Spleen (tissue), 11 donors: ENCODE data around the gene NOTCH3. TPM values are rescaled to one million over a fixed set of nuclear protein-coding genes. Genes with fewer than 3 reads are reported as not detected.

Experiments
- DNase-seq: peaks from one replicate; pipeline ENCODE4 v3.0.0-alpha.2; 2020
- H3K27ac ChIP-seq, 8 donors: fragments of 200-600 bp; sonication (generic) in 7 of 8; 1 replicate in 4 of 8; 2 replicates in 4 of 8; pipeline versions ENCODE4 v1.5.0 to v1.8.0; 2016 to 2021; ENCODE audit warnings: inconsistent platforms in 4 of 8, mild to moderate bottlenecking in 4 of 8, moderate library complexity in 1 of 8
- H3K27me3 ChIP-seq, 7 donors: fragments of 200-600 bp; sonication (generic) in 6 of 7; replicated peaks in 1 of 7; 1 replicate in 4 of 7; 2 replicates in 3 of 7; pipeline versions ENCODE4 v1.5.0 to v1.8.0; 2016 to 2021; ENCODE audit warnings: inconsistent platforms in 3 of 7, mild to moderate bottlenecking in 1 of 7
- H3K36me3 ChIP-seq, 6 donors: fragments of 200-600 bp; sonication (generic) in 5 of 6; 1 replicate in 4 of 6; 2 replicates in 2 of 6; pipeline versions ENCODE4 v1.5.0 to v1.8.0; 2016 to 2021; ENCODE audit warnings: inconsistent platforms in 2 of 6
- H3K4me1 ChIP-seq, 6 donors: fragments of 200-600 bp; sonication (generic) in 5 of 6; 1 replicate in 3 of 6; 2 replicates in 3 of 6; pipeline versions ENCODE4 v1.5.0 to v1.8.0; 2016 to 2021; ENCODE audit warnings: inconsistent platforms in 3 of 6
- H3K4me3 ChIP-seq, 8 donors: fragments of 200-600 bp; sonication (generic) in 7 of 8; 1 replicate in 4 of 8; 2 replicates in 4 of 8; pipeline versions ENCODE4 v1.5.0 to v1.8.0; 2016 to 2021; ENCODE audit warnings: inconsistent platforms in 4 of 8, mild to moderate bottlenecking in 4 of 8, moderate library complexity in 2 of 8
- H3K9me3 ChIP-seq, 8 donors: fragments of 200-600 bp; sonication (generic) in 7 of 8; 1 replicate in 4 of 8; 2 replicates in 4 of 8; pipeline versions ENCODE4 v1.5.0 to v1.8.0; 2016 to 2021; ENCODE audit warnings: inconsistent platforms in 4 of 8
- POLR2A ChIP-seq, 3 donors: fragments of 450-650 bp; IDR thresholded peaks; one replicate each; pipeline ENCODE4 v1.5.1; 2017; ENCODE audit warnings: antibody characterized with exemption in 3 of 3, mild to moderate bottlenecking in 1 of 3
- POLR2AphosphoS5 ChIP-seq, 3 donors: sonication (generic); formaldehyde crosslinking; IDR thresholded peaks; one replicate each; pipeline ENCODE4 v1.5.1; 2017; ENCODE audit warnings: antibody characterized with exemption in 3 of 3
- WGBS, 5 donors: extraction: QIAGEN DNeasy Blood & Tissue Kit in 3 of 5; methylation state at CpG; one replicate each; pipeline versions ENCODE4 v1.1.5 to v1.1.7; 2013 to 2018; 5-methylcytosine and 5-hydroxymethylcytosine counted together
- intact Hi-C: fragments of 100-400 bp; cut with DNase I; formaldehyde crosslinking; loops from one replicate; pipeline ENCODE4 v1.15.0; 2023; ENCODE audit warnings: low total_unique reads
- polyA plus RNA-seq, 3 donors: library from polyadenylated mRNA; stranded (reverse); fragments of 200-250 nt; gene quantifications; one replicate each; pipeline ENCODE4 v1.2.1, GENCODE V29; 2013
- total RNA-seq, 7 donors: library from RNA; depleted of rRNA in 3 of 7; stranded (reverse); fragments of >200 nt in 3 of 7; fragmentation: NEBNext Ultra II Directional in 4 of 7; extraction: Animal tissue kit (Norgen Biotek cat#: 25700) in 4 of 7; gene quantifications; one replicate each; pipeline versions ENCODE4 v1.1.0 to v1.2.1, GENCODE V29; 2016 to 2021
- TF ChIP-seq, protein P1 (sequence below), 11 experiments: fragments of 200-600 bp in 7 of 11; fragments of 450-650 bp in 4 of 11; sonication (generic) in 4 of 11; IDR thresholded peaks in 8 of 11; conservative IDR thresholded peaks in 3 of 11; 1 replicate in 7 of 11; 2 replicates in 4 of 11; pipeline versions ENCODE4 v1.4.0 to v1.8.0; 2016 to 2021; ENCODE audit warnings: antibody characterized with exemption in 11 of 11, inconsistent platforms in 4 of 11, mild to moderate bottlenecking in 1 of 11
- donor health status: healthy with polysubstance abuse.
- donor health status: DM: no; HTN: no; CAD: no; lungs with moderate emphysema.
- donor health status: DM: no; HTN: no; CAD: no.
- donor health status: Bipolar disorder and iron deficiency.
- donor health status: healthy.
- donor health status: DM: no; HTN: no; CAD: no.
- donor health status: DM: yes; HTN: yes; CAD: no.

The NOTCH3 gene
- total and polyA plus RNA-seq, 10 donors = 1.4 to 94.9 (median 58.2) TPM

DNA sequence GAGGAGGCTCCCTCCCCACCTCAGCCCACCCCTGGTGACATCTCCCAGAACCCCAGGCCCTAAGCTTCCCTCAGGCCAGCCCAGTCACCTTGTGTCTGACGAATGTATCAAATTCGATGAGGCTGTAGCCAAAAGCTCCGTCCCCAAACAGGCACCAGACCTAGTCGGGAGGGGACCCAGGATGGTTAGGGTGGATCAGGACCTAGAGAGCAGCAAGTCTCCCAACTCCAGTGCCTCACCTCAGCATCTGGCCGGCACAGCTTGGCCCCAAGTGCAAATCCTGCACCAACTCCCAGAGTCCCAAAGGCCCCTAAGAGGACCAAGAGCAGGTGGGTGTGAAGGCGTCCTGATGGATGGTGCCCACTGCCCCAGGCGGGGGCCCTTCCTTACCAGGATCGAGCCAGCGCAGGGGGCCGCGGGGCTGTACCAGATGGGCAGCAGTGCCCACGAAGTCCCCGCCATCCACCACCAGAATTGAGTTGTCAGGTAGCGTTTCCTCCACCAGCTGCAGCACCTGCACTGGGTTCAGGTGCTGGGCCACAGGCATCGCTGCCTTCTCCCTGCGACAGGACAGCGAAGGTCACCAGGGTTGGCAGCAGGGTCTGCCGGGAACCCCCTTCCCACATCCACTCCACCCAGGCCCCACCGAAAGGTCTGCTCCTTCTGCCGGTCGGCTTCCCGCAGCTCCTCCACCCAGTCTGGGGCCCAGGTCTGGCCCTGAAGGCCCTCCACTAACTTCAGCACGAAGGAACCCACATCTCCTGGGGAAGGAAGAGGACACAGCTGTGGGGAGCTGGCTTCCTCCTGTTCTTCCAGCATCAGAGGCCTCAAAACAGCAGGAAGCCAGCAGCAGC lies 84.8 kb downstream of the NOTCH3 start:
- intact Hi-C loops = no loop called here
- H3K36me3 ChIP-seq = peaks cover 8 to 100% (median 75%) of the 10 kb centered on the region in 6 donors
- TF ChIP-seq, protein P1, sequence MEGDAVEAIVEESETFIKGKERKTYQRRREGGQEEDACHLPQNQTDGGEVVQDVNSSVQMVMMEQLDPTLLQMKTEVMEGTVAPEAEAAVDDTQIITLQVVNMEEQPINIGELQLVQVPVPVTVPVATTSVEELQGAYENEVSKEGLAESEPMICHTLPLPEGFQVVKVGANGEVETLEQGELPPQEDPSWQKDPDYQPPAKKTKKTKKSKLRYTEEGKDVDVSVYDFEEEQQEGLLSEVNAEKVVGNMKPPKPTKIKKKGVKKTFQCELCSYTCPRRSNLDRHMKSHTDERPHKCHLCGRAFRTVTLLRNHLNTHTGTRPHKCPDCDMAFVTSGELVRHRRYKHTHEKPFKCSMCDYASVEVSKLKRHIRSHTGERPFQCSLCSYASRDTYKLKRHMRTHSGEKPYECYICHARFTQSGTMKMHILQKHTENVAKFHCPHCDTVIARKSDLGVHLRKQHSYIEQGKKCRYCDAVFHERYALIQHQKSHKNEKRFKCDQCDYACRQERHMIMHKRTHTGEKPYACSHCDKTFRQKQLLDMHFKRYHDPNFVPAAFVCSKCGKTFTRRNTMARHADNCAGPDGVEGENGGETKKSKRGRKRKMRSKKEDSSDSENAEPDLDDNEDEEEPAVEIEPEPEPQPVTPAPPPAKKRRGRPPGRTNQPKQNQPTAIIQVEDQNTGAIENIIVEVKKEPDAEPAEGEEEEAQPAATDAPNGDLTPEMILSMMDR (IDR thresholded peaks at IDR 0.05 in 8 of 11, conservative IDR thresholded peaks at IDR 0.05 in 3 of 11) = no peak
- TF ChIP-seq POLR2AphosphoS5 (IDR thresholded peaks at IDR 0.05) (peak in 2 of 3 donors; percentile 16 to 39), POLR2A (IDR thresholded peaks at IDR 0.05) (no peak)
- H3K9me3 ChIP-seq = peaks cover 0 to 3% (median 0%) of the 10 kb centered on the region in 8 donors
- no peaks in the 10 kb centered on the region for H3K27me3 ChIP-seq
- H3K4me1 ChIP-seq = peaks cover 0 to 4% (median 0%) of the 10 kb centered on the region in 6 donors
- H3K27ac ChIP-seq = peak overlapping the region in 2 of 8 donors; percentile 45 to 54
- DNase-seq = no peak
- WGBS, 5 donors = 67 to 86% (median 70%) methylated on average over 19 to 23 of the region's 23 CpGs
- H3K4me3 ChIP-seq = no peak overlapping the region

DNA sequence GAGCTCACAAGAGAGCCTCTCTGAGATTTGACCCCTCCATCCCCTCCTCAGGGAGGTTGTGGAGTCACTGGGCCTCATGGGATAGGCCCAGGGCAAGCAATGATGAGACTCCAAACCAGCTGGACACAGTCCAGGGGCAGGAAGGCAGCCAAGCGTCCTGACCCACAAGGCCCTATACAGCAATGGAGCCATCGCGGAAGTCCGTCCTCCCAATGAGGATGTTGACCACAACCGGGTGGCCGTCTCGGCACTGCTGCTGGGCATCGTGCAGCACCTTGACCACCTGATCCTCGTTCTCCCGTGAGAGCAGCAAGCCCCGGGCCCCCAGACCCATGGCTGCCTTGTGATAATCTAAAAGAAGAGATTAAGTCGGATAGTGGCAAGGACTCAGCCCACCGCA lies 85.7 kb downstream of the NOTCH3 start:
- 68 to 89% (median 80%) methylated on average over 7 to 13 of the region's 13 CpGs for WGBS, 5 donors
- Histone ChIP-seq H3K9me3 (peaks cover 0 to 3% (median 0%) of the 10 kb centered on the region in 8 donors), H3K27me3 (peaks cover 0 to 3% (median 0%) of the 10 kb centered on the region in 7 donors), H3K27ac (peak overlapping the region in 4 of 8 donors; percentile 44 to 54 (median 46)), H3K4me3 (no peak overlapping the region), H3K4me1 (peaks cover 0 to 4% (median 0%) of the 10 kb centered on the region in 6 donors), H3K36me3 (peaks cover 8 to 100% (median 66%) of the 10 kb centered on the region in 6 donors)
- intact Hi-C loops = no loop called here
- TF ChIP-seq POLR2A (IDR thresholded peaks at IDR 0.05) (no peak), POLR2AphosphoS5 (IDR thresholded peaks at IDR 0.05) (peak; percentile 34 to 69 (median 47))
- no peak for DNase-seq

- Histone ChIP-seq H3K4me3 (no peak overlapping the region), H3K9me3 (peaks cover 0 to 3% (median 0%) of the 10 kb centered on the region in 8 donors), H3K36me3 (peaks cover 7 to 100% (median 57%) of the 10 kb centered on the region in 6 donors), H3K4me1 (peaks cover 0 to 4% (median 0%) of the 10 kb centered on the region in 6 donors), H3K27me3 (peaks cover 0 to 12% (median under 1%) of the 10 kb centered on the region in 7 donors), H3K27ac (peak overlapping the region in 1 of 8 donors; percentile 45)
- DNase-seq = no peak
- intact Hi-C loops = no loop called here
- WGBS, 5 donors = 85 to 95% (median 90%) methylated on average over 7 of the region's 7 CpGs
- TF ChIP-seq POLR2AphosphoS5 (IDR thresholded peaks at IDR 0.05) (no peak), POLR2A (IDR thresholded peaks at IDR 0.05) (no peak)
- TF ChIP-seq, protein P1 (IDR thresholded peaks at IDR 0.05 in 8 of 11, conservative IDR thresholded peaks at IDR 0.05 in 3 of 11) = no peak
Measured at GRCh38 chr19:15114153-15114540, 86.6 kb downstream of the NOTCH3 start.

DNA sequence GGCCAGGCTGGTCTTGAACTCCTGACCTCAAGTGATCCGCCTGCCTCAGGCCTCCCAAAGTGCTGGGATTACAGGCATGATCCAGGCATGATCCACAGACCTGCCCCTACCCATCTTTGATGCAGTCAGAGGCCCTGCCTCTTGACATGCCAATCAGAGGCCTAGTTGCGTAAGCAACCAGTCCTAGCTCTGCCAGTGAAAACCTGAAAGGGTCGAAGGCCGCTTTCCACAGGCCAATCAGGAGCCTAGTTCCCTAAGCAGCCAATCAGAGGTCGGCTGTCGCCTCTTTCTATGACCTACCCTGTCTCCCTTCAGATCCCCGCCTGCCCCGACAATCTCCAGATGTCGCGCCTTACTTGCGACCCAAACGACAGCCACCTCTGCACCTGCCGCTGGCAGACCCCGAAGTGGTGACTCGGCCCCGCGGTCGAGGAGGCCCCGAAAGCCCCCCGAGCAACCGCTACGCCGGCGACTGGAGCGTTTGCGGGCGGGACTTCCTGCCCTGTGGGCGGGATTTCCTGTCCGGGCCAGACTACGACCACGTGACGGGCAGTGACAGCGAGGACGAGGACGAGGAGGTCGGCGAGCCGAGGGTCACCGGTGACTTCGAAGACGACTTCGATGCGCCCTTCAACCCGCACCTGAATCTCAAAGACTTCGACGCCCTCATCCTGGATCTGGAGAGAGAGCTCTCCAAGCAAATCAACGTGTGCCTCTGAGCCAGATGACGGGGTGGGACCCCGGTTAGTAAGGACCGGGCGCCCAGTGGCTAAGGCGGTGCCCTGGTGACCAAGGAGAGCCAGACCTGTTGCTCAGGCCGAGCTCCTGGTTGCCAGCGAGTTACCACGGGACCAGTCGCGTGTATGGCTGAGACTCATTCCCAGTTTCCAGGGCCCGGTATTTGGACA lies 87.3 kb downstream of the NOTCH3 start:
- 91 to 95% (median 92%) methylated on average over 56 to 58 of the region's 58 CpGs for WGBS, 5 donors
- Histone ChIP-seq H3K27me3 (peaks cover 0 to 18% (median 7%) of the 10 kb centered on the region in 7 donors), H3K4me3 (no peak overlapping the region), H3K27ac (no peak overlapping the region), H3K9me3 (no peaks in the 10 kb centered on the region), H3K4me1 (peaks cover 0 to 9% (median 3%) of the 10 kb centered on the region in 6 donors), H3K36me3 (peaks cover 3 to 97% (median 50%) of the 10 kb centered on the region in 6 donors)
- intact Hi-C loops = no loop called here
- no peak for DNase-seq
- TF ChIP-seq, protein P1 (IDR thresholded peaks at IDR 0.05 in 8 of 11, conservative IDR thresholded peaks at IDR 0.05 in 3 of 11) = no peak
- peak in 1 of 3 donors; percentile 50 for TF ChIP-seq POLR2AphosphoS5 (IDR thresholded peaks at IDR 0.05)
